ENCODE measurements around the gene LRCH1.

DNA sequence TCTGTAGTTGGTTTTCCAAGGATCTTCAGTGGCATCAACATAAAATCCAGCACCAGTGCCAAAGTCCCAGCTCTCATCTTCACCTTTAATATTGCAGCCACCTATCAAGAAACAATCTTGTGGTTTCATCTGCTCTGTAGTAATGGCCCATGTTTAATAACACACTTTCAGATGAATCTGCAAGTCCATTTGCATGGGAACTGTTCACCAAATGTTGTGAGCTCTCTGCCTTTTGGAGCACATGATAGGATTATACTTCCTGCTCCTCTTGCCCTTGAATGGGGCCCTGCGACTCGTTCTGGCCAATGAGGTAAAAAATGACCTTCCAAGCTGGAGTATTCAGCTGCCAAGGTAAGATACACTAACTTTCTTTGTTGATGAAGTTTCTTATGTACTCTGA is 229.7 kb downstream of the LRCH1 start:
- TF ChIP-seq CTCF (IDR thresholded peaks at IDR 0.05) (no peak), POLR2AphosphoS5 (IDR thresholded peaks at IDR 0.05) (no peak), POLR2A (IDR thresholded peaks at IDR 0.05) (no peak)
